OCI-LY3 (cell line): ENCODE measurements around the gene DDX24.

Experiments
- H2AFZ ChIP-seq: fragments of 200-600, 300-600 bp; shearing (Covaris generic); 2 replicates; pipeline ENCODE4 v1.6.0; 2014; ENCODE audit warnings: antibody characterized with exemption, low read depth, low read length
- H3K27ac ChIP-seq: fragments of 200-600, 300-600 bp; sonication (generic); 2 replicates; pipeline ENCODE4 v1.5.1; 2014; ENCODE audit warnings: mild to moderate bottlenecking, low read length, moderate library complexity, mixed read lengths
- H3K27me3 ChIP-seq: fragments of 200-600, 300-600 bp; sonication (generic); 2 replicates; pipeline ENCODE4 v1.6.1; 2014; ENCODE audit warnings: low read depth, low read length, mixed read lengths
- H3K36me3 ChIP-seq: fragments of 200-600, 300-600 bp; sonication (generic); replicated peaks from 2 replicates; pipeline ENCODE3; 2014; ENCODE audit warnings: low read depth, low read length, mixed read lengths
- H3K4me1 ChIP-seq: fragments of 300-600, 200-600 bp; sonication (generic); 2 replicates; pipeline ENCODE4 v1.6.1; 2014; ENCODE audit warnings: low read length, mixed read lengths
- H3K4me2 ChIP-seq: fragments of 200-600, 300-600 bp; sonication (generic); 2 replicates; pipeline ENCODE4 v1.6.1; 2014; ENCODE audit warnings: low read length, mixed read lengths
- H3K4me3 ChIP-seq: fragments of 300-600, 200-600 bp; sonication (generic); 2 replicates; pipeline ENCODE4 v1.5.1; 2014; ENCODE audit warnings: antibody characterized with exemption, mild to moderate bottlenecking, low read length, moderate library complexity
- H3K79me2 ChIP-seq: fragments of 300-600, 200-600 bp; shearing (Covaris generic); 2 replicates; pipeline ENCODE4 v1.6.1; 2014; ENCODE audit warnings: mild to moderate bottlenecking, low read length, mixed read lengths
- H3K9ac ChIP-seq: fragments of 300-600, 200-600 bp; shearing (Covaris generic); 2 replicates; pipeline ENCODE4 v1.6.0; 2014; ENCODE audit warnings: mild to moderate bottlenecking, low read length, moderate library complexity
- H3K9me3 ChIP-seq: fragments of 200-600, 300-600 bp; shearing (Covaris generic); 2 replicates; pipeline ENCODE4 v1.6.1; 2014; ENCODE audit warnings: low read length, mixed read lengths; ENCODE audit not compliant: insufficient read depth
- H4K20me1 ChIP-seq: fragments of 200-600, 300-600 bp; sonication (generic); 2 replicates; pipeline ENCODE4 v1.6.1; 2016; ENCODE audit warnings: low read length, mixed read lengths; ENCODE audit not compliant: insufficient read depth
- CTCF ChIP-seq: fragments of 200-600, 300-600 bp; sonication (generic); IDR thresholded peaks from 2 replicates; pipeline ENCODE4 v1.5.1; 2014; ENCODE audit warnings: antibody characterized with exemption, low read length, low read depth
- EZH2phosphoT487 ChIP-seq: fragments of 200-600 bp; shearing (Covaris generic); IDR thresholded peaks from 2 replicates; pipeline ENCODE4 v1.6.1; 2018; ENCODE audit warnings: antibody characterized with exemption, mixed run types, low read depth

DDX24 gene

GRCh38 chr14:94125659-94126418 lies 44.8 kb upstream of the DDX24 start:
- no peaks in the 10 kb centered on the region; the same call in 1 of the 2 replicates for H3K9me3 ChIP-seq
- no peak overlapping the region for H3K9ac ChIP-seq

GRCh38 chr14:94124582-94125377 lies 43.8 kb upstream of the DDX24 start:
- Histone ChIP-seq H3K79me2 (no peaks in the 10 kb centered on the region), H3K27me3 (peaks cover 4% of the 10 kb centered on the region; the same call in 1 of the 2 replicates), H3K27ac (no peak overlapping the region), H3K9ac (no peak overlapping the region), H3K9me3 (no peaks in the 10 kb centered on the region; the same call in 1 of the 2 replicates), H3K4me3 (no peak overlapping the region), H4K20me1 (no peaks in the 10 kb centered on the region), H3K4me2 (no peak overlapping the region), H3K36me3 (no peaks in the 10 kb centered on the region), H2AFZ (no peak overlapping the region), H3K4me1 (peaks cover 6% of the 10 kb centered on the region; the same call in 1 of the 2 replicates)
- TF ChIP-seq EZH2phosphoT487 (no peak), CTCF (no peak)

More at GRCh38 chr14:94125659-94126418, 44.8 kb upstream of the DDX24 start:
- Histone ChIP-seq H3K27me3 (peaks cover 4% of the 10 kb centered on the region; the same call in 1 of the 2 replicates), H2AFZ (no peak overlapping the region), H4K20me1 (no peaks in the 10 kb centered on the region), H3K79me2 (no peaks in the 10 kb centered on the region), H3K36me3 (no peaks in the 10 kb centered on the region), H3K4me3 (no peak overlapping the region), H3K4me2 (no peak overlapping the region), H3K4me1 (peaks cover 11% of the 10 kb centered on the region), H3K27ac (no peak overlapping the region)
- TF ChIP-seq CTCF (no peak), EZH2phosphoT487 (no peak)

- Histone ChIP-seq H2AFZ (no peak overlapping the region), H3K9ac (no peak overlapping the region), H3K4me2 (no peak overlapping the region), H3K27me3 (peaks cover 4% of the 10 kb centered on the region; the same call in 1 of the 2 replicates), H3K4me1 (peaks cover 4% of the 10 kb centered on the region; the same call in 1 of the 2 replicates), H4K20me1 (no peaks in the 10 kb centered on the region), H3K4me3 (no peak overlapping the region), H3K27ac (no peak overlapping the region), H3K36me3 (no peaks in the 10 kb centered on the region), H3K79me2 (no peaks in the 10 kb centered on the region), H3K9me3 (no peaks in the 10 kb centered on the region; the same call in 1 of the 2 replicates)
- TF ChIP-seq CTCF (no peak), EZH2phosphoT487 (no peak)
These were observed 42.9 kb upstream of the DDX24 start for GRCh38 chr14:94123868-94124267.

GRCh38 chr14:94123296-94123695 lies 42.3 kb upstream of the DDX24 start:
- Histone ChIP-seq H3K4me1 (no peaks in the 10 kb centered on the region), H2AFZ (no peak overlapping the region), H4K20me1 (no peaks in the 10 kb centered on the region), H3K79me2 (no peaks in the 10 kb centered on the region), H3K4me2 (no peak overlapping the region), H3K27ac (no peak overlapping the region), H3K9me3 (no peaks in the 10 kb centered on the region; the same call in 1 of the 2 replicates), H3K36me3 (no peaks in the 10 kb centered on the region), H3K27me3 (peaks cover 4% of the 10 kb centered on the region; the same call in 1 of the 2 replicates), H3K9ac (no peak overlapping the region), H3K4me3 (no peak overlapping the region)
- TF ChIP-seq CTCF (no peak), EZH2phosphoT487 (no peak)
